EH (cell line): ENCODE data around the gene CATSPER3.

Experiments
- DNase-seq: peaks from one replicate; pipeline ENCODE4 v3.0.0-alpha.2; 2015; ENCODE audit warnings: low read depth

The CATSPER3 gene

DNA sequence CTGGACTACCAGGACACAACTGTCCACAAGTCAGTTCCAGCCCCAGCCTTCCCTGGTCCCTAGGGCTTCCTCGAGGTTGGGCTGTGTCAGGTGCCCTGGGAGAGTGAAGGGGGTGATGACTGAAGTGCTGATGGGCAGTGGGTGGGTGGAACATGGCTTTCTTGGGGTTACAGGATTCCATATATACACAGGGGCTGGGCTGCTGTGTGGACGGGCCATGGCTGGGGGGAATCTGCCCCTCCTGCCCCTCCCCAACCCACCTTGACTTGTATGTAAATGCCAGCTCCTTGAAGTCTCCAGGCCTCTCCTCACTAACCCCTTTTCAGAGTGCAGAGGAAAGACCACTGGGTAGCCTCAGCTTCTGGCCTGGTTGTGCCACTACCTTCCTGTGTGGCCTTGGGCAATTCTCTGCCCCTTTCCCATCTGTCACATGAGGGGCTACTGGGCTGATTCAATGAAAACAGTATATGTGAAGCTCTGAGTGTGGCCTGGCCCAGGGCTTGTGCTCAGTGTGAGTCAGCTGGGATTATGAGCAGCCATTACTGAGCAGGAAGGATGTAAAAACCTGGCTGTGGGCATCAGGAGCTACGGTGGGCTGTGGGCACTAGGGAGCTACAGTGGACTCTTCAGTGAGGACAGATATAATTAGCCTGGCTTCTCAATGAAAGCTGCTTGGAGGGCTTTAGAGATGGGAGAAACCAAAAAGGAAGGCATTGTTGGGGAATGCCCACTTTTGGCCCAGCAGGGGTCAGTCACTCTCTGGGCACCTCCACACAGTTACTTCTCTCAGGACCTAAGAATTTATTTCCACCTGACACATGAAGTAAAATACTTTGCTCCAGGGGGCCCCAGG is 43.0 kb downstream of the CATSPER3 start:
- no peak for DNase-seq

- no peak for DNase-seq
These were observed 43.8 kb downstream of the CATSPER3 start for GRCh38 chr5:135011355-135012032.

- no peak for DNase-seq
These were observed 44.4 kb downstream of the CATSPER3 start for GRCh38 chr5:135012033-135012588.

GRCh38 chr5:135012951-135013391 is 45.3 kb downstream of the CATSPER3 start:
- no peak for DNase-seq

DNA sequence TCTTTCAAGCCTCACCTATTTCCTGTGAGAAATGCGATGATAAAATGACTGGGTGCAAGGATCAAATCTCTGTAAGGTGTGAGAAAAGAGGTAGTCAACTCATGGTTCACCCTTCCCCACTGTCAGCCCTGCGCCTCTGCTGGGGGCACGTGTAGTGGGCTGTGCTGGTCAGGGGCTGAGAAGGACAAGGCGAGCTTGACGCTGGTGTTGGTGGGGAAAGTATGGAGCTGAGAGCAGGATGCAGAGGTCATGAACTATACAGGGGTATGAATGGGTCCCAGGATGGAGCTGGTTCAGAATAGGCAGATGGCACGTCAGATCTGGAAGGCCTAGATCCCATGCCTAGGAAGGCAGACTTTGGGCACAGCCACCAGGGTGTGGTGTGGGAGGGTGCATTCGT is 45.7 kb downstream of the CATSPER3 start:
- DNase-seq = no peak

DNA sequence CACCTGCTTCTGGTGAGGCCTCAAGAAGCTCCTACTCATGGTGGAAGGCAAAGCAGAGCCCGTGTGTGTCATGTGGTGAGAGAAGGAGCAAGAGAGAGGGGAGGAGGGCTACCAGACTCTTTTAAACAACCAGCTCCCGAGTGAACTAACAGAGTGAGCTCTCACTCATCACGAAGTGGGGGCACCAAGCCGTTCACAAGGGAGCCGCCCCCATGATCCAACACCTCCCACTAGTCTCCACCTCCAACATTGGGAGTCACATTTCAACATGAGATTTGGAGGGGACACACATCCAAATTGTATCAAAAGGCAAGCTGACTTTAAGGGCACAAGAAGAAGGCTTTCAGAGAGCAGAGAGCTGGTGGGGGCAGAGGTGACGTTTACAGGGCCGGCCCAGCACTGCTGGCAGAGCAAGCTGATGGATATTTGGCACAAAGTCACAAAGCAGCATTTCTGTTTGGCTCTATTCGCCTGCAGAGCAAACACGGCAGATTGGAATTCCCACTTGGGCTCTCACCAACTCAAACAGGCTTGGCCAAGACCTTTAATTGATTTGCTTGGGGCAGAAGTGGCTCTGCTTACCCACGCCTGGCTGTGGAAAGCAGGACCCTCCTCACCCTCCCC is 46.4 kb downstream of the CATSPER3 start:
- DNase-seq = peak; percentile 20

- no peak for DNase-seq
These were observed 48.2 kb downstream of the CATSPER3 start for GRCh38 chr5:135015942-135016341.

DNA sequence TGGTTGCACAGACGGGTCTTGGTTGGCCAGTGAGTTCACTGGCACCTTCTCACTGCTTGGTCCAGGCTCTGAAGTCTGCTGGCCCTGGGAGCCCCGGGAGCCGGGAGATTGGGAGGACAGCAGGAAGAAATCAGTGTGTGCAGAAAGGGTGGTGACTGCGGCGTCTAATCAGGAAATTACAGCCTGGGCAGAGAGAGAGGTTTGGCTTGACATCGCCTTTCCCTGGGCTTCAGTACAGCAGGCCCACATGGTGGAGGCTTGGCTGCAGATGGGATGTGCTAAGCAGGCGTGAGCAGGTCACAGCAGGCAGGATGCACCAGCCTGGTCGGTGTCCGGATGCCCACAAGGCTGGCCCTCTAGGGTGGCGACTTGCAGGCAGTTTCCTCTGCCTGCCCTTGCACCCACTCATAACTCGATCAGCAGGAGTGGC is 49.2 kb downstream of the CATSPER3 start:
- no peak for DNase-seq

DNA sequence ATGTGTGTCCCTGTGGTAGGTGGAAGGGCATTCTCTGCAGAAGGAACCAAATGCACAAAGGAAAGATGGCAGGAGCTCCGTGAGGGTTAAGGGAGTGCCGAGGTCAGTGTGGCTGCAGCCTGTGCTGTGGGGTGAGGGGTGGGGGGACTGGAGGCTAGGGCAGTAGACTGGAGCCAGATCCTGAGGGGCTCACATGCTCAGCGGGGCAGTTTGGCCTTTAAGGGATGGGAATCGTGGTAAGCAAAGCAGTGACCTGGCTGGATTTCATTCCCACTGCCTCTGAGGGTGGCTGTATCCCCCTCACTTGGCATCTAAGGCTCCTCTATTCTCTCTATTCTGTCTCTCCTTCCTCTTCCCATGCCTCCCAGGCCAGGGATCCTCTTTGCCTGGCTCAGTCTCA is 50.8 kb downstream of the CATSPER3 start:
- DNase-seq = no peak

- DNase-seq = no peak
These were observed 51.6 kb downstream of the CATSPER3 start for GRCh38 chr5:135019314-135019713.

DNA sequence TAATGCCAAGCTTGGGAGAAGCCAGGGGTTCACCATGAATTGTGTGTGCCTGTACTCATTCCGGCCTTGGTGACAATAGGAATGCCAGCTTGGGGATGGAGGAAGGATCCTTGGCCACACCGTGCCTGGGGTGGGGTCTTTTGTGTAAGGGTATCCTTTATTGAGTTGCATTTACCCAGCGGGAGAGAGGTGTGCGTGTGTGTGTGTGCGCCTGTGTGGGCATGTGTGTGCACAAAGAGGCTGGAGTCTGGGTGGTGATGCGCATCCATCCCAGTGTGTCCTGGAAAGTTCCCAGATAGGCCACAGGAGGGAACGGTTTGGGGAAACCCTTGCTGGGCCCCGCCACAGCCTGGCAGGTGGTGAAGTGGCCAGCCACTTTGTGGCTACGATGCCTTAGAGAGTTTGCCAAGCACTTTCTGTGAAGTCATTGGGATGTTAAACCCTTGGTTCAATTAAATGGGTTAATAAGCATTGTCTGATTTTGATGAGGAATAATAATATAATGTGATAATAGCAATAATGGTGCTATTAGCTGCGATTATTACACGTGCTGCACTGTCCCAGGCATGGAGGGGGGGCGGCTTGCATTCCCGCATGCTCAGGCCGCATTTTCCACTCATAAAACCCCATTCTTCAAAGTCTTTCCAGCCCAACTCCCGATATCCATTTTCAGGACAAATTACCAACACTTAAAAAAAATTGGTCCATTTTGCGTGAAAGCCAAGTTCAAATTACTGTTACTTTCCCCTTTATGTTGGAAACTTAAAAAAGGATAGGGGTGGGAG is 52.6 kb downstream of the CATSPER3 start:
- DNase-seq = no peak

- DNase-seq = no peak
These were observed 57.4 kb downstream of the CATSPER3 start for GRCh38 chr5:135024956-135025729.

DNA sequence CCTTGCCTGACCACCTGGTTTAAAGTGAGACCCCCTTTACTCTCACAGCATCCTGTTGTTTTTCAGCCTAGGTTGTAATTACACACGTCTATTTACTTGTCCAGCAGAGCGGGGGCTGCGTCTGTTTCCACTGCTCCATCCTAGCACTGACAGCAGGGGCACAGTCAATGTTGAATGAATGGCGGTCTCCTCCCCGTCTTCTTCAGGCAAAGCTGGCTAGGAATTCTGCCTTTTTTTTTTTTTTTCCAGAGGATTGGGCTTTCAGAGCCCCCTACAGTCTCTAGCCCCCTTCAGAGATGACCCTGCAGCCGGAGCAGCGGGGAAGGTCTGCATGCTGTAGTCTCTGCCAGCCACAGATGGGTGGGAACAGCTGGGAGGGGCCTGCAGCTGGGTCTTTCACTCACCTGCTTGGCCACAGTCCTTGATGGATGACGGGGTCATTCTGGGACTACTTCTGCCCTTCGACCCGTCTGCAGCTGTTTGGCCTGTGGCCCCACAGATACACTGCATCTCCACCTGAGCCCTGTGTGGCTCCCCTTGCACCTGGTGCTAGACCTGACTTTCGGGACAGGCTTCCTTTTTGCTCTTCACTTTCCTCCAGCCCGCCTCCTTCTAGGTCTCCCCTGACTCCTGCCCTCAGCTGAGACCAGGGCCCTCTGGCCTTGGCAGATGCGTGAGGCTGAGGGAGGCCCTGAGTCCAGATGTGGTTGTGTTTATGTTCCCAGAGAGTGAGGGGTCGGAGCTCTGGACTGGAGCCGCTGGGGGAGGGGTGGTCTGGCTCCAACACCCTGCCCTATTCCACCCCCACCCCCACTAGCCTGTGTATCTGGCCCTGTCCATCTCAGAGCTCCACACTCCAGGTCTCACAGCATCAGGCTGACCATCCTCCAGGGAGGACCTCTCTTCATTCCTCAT is 58.3 kb downstream of the CATSPER3 start:
- DNase-seq = no peak

GRCh38 chr5:135026645-135027265 is 59.0 kb downstream of the CATSPER3 start:
- DNase-seq = no peak

GRCh38 chr5:135027266-135027696 is 59.6 kb downstream of the CATSPER3 start:
- DNase-seq = no peak

DNA sequence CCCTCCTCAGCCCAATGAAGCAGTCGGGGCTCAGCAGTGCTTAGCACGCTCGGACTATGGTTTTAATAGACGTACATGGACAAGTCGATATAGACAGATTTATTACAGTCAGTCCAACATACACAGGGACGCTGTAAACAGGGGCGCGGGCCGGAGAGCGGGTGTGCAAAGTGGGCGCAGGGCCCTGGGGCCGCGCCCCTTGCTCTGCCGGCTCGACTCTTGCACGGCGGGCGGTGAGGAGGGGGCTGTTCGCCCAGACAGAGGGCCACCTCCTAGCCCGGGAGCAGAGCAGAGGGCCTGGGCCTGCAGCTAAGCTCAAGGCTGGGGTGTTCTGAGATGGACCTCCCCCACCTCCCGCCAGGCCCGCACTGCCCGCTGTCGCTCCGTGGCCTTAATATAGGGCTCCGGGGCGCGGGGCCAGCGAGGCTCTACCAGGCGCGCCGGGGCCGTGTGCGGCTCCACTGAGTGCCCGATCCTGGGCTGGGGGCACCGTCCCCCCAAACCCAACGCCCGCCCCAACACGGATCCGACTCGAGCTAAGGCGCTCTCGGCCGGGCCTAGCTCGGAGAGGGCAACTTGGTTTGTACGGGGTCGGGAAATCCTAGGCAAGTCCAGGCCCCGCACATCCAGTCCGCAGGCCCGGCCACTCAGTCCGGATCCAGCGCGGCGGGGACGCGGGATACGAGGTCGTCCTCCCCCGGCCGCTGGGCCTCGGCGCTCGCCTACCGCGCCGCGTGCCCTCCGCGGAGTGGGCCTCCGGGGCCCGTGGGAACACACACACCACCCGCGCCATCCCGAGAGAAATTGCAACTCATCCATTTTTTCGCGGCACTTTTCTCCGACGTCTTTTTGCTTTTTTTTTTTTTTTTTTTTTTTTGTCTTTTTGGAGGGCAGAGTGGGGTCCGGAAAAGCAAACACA is 60.2 kb downstream of the CATSPER3 start:
- DNase-seq = no peak

- no peak for DNase-seq
These were observed 61.2 kb downstream of the CATSPER3 start for GRCh38 chr5:135028791-135029476.
